Measurements from ENCODE around the gene ZNF277. TPM values are rescaled to one million over a fixed set of nuclear protein-coding genes. Genes with fewer than 3 reads are reported as not detected.

Gene ZNF277
- total RNA-seq, 1 experiment from 2014 or later = 29.7 TPM

Other genes with a start within 250 kb of the ZNF277 start
- 8.3 and 11.4 TPM in 2 replicates for gene DOCK4, start 296 bp upstream of the ZNF277 start, total RNA-seq (2014; rRNA removed; shearing (Covaris generic))
- gene IFRD1, start 243.8 kb downstream of the ZNF277 start, total RNA-seq (2014; rRNA removed; shearing (Covaris generic)) = 45.0 and 55.9 TPM in 2 replicates

All from SJCRH30 (cell line).